ENCODE results near the gene EDN2.

Gene EDN2

DNA sequence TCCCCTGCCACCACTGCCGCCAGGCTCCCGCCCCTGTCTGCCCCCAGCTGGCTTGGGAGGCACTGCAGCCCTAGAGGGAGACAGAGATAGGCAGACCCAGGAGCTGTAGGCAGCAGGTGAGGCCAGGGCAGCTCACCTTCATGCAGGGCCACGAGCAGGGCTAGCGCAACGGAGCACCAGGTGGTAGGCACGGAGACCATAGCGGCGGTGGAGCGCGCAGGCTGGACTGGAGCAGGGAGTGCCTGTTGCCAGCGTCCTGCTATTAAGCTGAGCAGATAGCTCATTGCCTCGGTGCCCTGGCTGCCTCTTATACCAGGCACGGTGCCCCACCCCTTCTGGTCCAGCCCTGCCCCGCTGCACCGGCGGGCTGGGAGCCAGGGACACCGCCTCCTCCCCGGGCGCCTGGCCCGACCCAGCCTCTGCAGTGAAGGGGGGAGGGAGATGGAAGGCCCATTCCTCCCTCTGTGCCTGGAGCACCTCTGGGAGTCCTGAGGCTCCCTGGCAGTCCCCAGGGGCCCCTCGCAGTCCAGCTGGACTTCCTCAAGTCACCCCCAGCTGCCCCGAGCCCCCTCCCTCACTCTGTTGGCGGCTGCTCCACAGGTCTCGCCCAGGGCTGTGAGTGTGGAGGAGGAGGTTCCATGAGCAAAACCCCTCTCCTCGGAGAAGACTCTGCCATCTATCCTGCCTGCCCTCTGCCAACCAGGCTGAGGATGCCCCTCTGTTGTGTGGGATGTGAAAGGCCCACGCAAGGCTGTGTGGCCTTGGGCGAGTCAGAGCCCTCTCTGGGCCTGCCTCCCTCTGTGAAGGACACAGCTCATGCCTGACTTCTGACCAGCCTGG, at the start of gene EDN2:
Gene EDN2, minus strand, starts transcription at position 282 of the 840 bp plus-strand sequence. Its CDS starts 82 bp downstream, at position 200.
- H3K4me3 ChIP-seq (ENCODE audit: low read depth, low read length), result no peak within 1 kb of the TSS
- TF ChIP-seq, protein P1, sequence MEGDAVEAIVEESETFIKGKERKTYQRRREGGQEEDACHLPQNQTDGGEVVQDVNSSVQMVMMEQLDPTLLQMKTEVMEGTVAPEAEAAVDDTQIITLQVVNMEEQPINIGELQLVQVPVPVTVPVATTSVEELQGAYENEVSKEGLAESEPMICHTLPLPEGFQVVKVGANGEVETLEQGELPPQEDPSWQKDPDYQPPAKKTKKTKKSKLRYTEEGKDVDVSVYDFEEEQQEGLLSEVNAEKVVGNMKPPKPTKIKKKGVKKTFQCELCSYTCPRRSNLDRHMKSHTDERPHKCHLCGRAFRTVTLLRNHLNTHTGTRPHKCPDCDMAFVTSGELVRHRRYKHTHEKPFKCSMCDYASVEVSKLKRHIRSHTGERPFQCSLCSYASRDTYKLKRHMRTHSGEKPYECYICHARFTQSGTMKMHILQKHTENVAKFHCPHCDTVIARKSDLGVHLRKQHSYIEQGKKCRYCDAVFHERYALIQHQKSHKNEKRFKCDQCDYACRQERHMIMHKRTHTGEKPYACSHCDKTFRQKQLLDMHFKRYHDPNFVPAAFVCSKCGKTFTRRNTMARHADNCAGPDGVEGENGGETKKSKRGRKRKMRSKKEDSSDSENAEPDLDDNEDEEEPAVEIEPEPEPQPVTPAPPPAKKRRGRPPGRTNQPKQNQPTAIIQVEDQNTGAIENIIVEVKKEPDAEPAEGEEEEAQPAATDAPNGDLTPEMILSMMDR (IDR thresholded peaks at IDR 0.05; ENCODE audit: low read depth, low read length, missing control alignments), result peak; percentile 38
- no peak for DNase-seq (ENCODE audit: low read depth)
- in situ Hi-C loops (cut with HindIII; ENCODE audit: low sequenced_read_pairs), result no loop called here

GRCh38 chr1:41533731-41534080, 49.2 kb upstream of the EDN2 start:
- no peak overlapping the region for H3K4me3 ChIP-seq (ENCODE audit: low read depth, low read length)
- in situ Hi-C loops (cut with HindIII; ENCODE audit: low sequenced_read_pairs), result no loop called here
- DNase-seq (ENCODE audit: low read depth), result no peak
- TF ChIP-seq, protein P1 (IDR thresholded peaks at IDR 0.05; ENCODE audit: low read depth, low read length, missing control alignments), result no peak

- TF ChIP-seq, protein P1 (IDR thresholded peaks at IDR 0.05; ENCODE audit: low read depth, low read length, missing control alignments), result no peak
- no peak for DNase-seq (ENCODE audit: low read depth)
- no peak overlapping the region for H3K4me3 ChIP-seq (ENCODE audit: low read depth, low read length)
- in situ Hi-C loops (cut with HindIII; ENCODE audit: low sequenced_read_pairs), result no loop called here
Measured at GRCh38 chr1:41533016-41533730, 48.7 kb upstream of the EDN2 start.

DNA sequence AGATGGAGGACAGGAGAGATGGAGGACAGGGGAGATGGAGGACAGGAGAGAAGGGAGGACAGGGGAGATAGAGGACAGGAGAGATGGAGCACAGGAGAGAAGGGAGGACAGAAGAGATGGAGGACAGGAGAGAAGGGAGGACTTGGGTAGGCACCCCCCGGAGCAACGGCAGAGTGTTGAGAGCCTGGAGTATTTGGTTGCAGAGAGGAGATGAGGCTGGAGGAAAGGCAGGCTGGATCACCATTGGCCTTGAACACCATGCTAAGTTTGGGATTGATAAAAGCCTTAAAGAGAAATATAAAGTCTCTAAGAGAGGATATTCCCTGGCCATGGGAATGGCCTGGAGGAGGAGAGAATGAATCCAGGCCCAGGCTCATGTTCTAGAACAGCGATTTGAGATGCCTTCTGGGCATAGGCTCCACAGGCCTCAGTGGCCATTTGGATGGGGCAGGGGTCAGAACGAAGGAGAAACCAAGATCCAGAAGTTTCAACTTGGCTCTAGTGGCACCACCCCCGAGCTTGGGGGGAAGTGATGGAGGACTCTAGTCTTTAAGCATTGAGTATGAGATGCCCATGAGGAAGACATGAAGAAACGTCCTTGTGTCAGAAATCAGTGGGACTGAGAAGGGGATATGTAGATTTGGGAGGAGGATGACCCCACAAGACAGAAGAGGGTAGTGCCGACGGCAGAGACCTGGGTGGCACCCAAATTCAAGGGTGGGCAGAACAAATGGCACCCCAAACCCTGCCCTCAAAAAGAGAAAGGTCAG, 47.9 kb upstream of the EDN2 start:
- DNase-seq (ENCODE audit: low read depth), result no peak
- in situ Hi-C loops (cut with HindIII; ENCODE audit: low sequenced_read_pairs), result no loop called here
- no peak overlapping the region for H3K4me3 ChIP-seq (ENCODE audit: low read depth, low read length)
- TF ChIP-seq, protein P1 (IDR thresholded peaks at IDR 0.05; ENCODE audit: low read depth, low read length, missing control alignments), result no peak

- DNase-seq (ENCODE audit: low read depth), result no peak
- no peak overlapping the region for H3K4me3 ChIP-seq (ENCODE audit: low read depth, low read length)
- in situ Hi-C loops (cut with HindIII; ENCODE audit: low sequenced_read_pairs), result no loop called here
- TF ChIP-seq, protein P1 (IDR thresholded peaks at IDR 0.05; ENCODE audit: low read depth, low read length, missing control alignments), result no peak
Measured at GRCh38 chr1:41530411-41530810, 45.9 kb upstream of the EDN2 start.

Measured in astrocyte of the cerebellum (primary cell).